K562 (cell line): ENCODE results near the gene ZKSCAN3. TPM values are rescaled to one million over a fixed set of nuclear protein-coding genes. Genes with fewer than 3 reads are reported as not detected.

Experiments used
- BCL6 ChIP-seq: fragments of 250-450 bp; sonication (Bioruptor Pico); IDR thresholded peaks from 2 replicates; pipeline ENCODE4 v1.4.0; 2020
- EP300 ChIP-seq: IDR thresholded peaks from 2 replicates; pipeline ENCODE4 v1.6.1; 2012; ENCODE audit warnings: low read length, improper control_type of control experiment
- FOXP1 ChIP-seq: sonication (generic); formaldehyde crosslinking; IDR thresholded peaks from 2 replicates; pipeline ENCODE4 v1.8.0; 2022; ENCODE audit warnings: mild to moderate bottlenecking, missing genetic modification reagents
- HMG20B ChIP-seq: fragments of 250-450 bp; sonication (Bioruptor Pico); IDR thresholded peaks from 2 replicates; pipeline ENCODE4 v1.5.0; 2021; ENCODE audit warnings: mild to moderate bottlenecking
- MBD2 ChIP-seq: sonication (generic); IDR thresholded peaks from 2 replicates; pipeline ENCODE4 v1.6.1; 2016; ENCODE audit warnings: low read depth, borderline replicate concordance
- MITF ChIP-seq: IDR thresholded peaks from 2 replicates; pipeline ENCODE4 v1.6.1; 2014; ENCODE audit warnings: antibody characterized with exemption
- PATZ1 ChIP-seq: fragments of 250-450 bp; sonication (Bioruptor Pico); IDR thresholded peaks from 2 replicates; pipeline ENCODE4 v1.5.0; 2020; ENCODE audit warnings: mild to moderate bottlenecking, borderline replicate concordance
- RBM14 ChIP-seq: fragments of 200-400 bp; formaldehyde crosslinking; IDR thresholded peaks from 2 replicates; pipeline ENCODE4 v1.6.1; 2018; ENCODE audit warnings: low read depth, mild to moderate bottlenecking, low read length, moderate library complexity, borderline replicate concordance; ENCODE audit not compliant: insufficient read depth
- SMAD3 ChIP-seq: fragments of 450-650 bp; formaldehyde crosslinking; conservative IDR thresholded peaks from 2 replicates; pipeline ENCODE4 v1.4.0; 2020; ENCODE audit warnings: mild to moderate bottlenecking
- SMC3 ChIP-seq: conservative IDR thresholded peaks from 2 replicates; pipeline ENCODE4 v1.6.1; 2011; ENCODE audit warnings: low read depth, low read length, improper control_type of control experiment; ENCODE audit not compliant: insufficient read depth
- SP1 ChIP-seq: sonication (generic); formaldehyde crosslinking; IDR thresholded peaks from 2 replicates; pipeline ENCODE4 v1.8.1; 2022; ENCODE audit warnings: mild to moderate bottlenecking, missing genetic modification reagents
- TAF15 ChIP-seq: fragments of 200-400 bp; formaldehyde crosslinking; IDR thresholded peaks from 2 replicates; pipeline ENCODE4 v1.6.1; 2017; ENCODE audit warnings: mild to moderate bottlenecking, low read depth, low read length, moderate library complexity
- TRIM24 ChIP-seq, 2 experiments: fragments of 450-650 bp; IDR thresholded peaks; 2 replicates each; pipeline ENCODE4 v1.6.1; 2016
- ZBTB26 ChIP-seq: fragments of 450-650 bp; formaldehyde crosslinking; IDR thresholded peaks from 2 replicates; pipeline ENCODE4 v1.4.0; 2022; ENCODE audit warnings: missing genetic modification characterization
- ZNF764 ChIP-seq: fragments of 250-450 bp; sonication (Bioruptor Pico); IDR thresholded peaks from 2 replicates; pipeline ENCODE4 v1.4.0; 2020; ENCODE audit warnings: low read depth, mild to moderate bottlenecking, moderate library complexity
- polyA plus RNA-seq, 8 experiments: library from polyadenylated mRNA; depleted of rRNA in 4 of 8; stranded (reverse) in 5 of 8; unstranded in 3 of 8; fragments of >200 nt; fragmentation: Nextera tagmentation in 2 of 8; fragmentation: Illumina TruSeq in 1 of 8; extraction: Ambion mirVana in 2 of 8; extraction: Trizol in 1 of 8; gene quantifications; 2 replicates each; pipeline versions ENCODE4 v1.2.1 to v1.2.3, GENCODE V29; 2011 to 2014; ENCODE audit warnings: inconsistent platforms in 1 of 8, missing spikeins in 1 of 8
- total RNA-seq, 7 experiments: library from RNA; depleted of rRNA in 6 of 7; stranded (reverse); fragments of >200 nt in 6 of 7; fragmentation: Illumina TruSeq in 2 of 7; extraction: Trizol in 2 of 7; gene quantifications; 2 replicates each; pipeline versions ENCODE4 v1.2.1 to v1.2.3, GENCODE V29; 2011 to 2021; ENCODE audit warnings: low replicate concordance in 1 of 7
- TF ChIP-seq, protein P1 (sequence below): sonication (generic); formaldehyde crosslinking; IDR thresholded peaks from 2 replicates; pipeline ENCODE4 v1.8.1; 2023; ENCODE audit warnings: missing genetic modification reagents, mild to moderate bottlenecking, borderline replicate concordance
- TF ChIP-seq, protein P2 (sequence below): sonication (generic); formaldehyde crosslinking; IDR thresholded peaks from 2 replicates; pipeline ENCODE4 v1.8.0; 2022; ENCODE audit warnings: missing genetic modification reagents, mild to moderate bottlenecking, moderate library complexity, borderline replicate concordance

ZKSCAN3 gene
- total and polyA plus RNA-seq, 9 of the 15 experiments (the other 6 are each of a cell fraction or from before 2014, with no cell fraction given) = 3.0 to 12.4 (median 10.2) TPM

- TF ChIP-seq SMC3 (peak; percentile 35), SMAD3 (CRISPR knock-in tag) (peak; percentile 54), BCL6 (CRISPR knock-in tag) (no peak), SP1 (CRISPR knock-in tag) (peak; percentile 92), PATZ1 (no peak), MITF (no peak), ZBTB26 (CRISPR knock-in tag) (no peak), TRIM24 (IDR thresholded peaks at IDR 0.05) (peak in 1 of 2 experiments; percentile 93; a peak in 2 of 4 replicates), RBM14 (no peak), EP300 (peak; percentile 74), ZNF764 (no peak), HMG20B (no peak), FOXP1 (peak; percentile 90; the same call in 1 of the 2 replicates), TAF15 (no peak), MBD2 (peak; percentile 81)
- TF ChIP-seq, protein P1, sequence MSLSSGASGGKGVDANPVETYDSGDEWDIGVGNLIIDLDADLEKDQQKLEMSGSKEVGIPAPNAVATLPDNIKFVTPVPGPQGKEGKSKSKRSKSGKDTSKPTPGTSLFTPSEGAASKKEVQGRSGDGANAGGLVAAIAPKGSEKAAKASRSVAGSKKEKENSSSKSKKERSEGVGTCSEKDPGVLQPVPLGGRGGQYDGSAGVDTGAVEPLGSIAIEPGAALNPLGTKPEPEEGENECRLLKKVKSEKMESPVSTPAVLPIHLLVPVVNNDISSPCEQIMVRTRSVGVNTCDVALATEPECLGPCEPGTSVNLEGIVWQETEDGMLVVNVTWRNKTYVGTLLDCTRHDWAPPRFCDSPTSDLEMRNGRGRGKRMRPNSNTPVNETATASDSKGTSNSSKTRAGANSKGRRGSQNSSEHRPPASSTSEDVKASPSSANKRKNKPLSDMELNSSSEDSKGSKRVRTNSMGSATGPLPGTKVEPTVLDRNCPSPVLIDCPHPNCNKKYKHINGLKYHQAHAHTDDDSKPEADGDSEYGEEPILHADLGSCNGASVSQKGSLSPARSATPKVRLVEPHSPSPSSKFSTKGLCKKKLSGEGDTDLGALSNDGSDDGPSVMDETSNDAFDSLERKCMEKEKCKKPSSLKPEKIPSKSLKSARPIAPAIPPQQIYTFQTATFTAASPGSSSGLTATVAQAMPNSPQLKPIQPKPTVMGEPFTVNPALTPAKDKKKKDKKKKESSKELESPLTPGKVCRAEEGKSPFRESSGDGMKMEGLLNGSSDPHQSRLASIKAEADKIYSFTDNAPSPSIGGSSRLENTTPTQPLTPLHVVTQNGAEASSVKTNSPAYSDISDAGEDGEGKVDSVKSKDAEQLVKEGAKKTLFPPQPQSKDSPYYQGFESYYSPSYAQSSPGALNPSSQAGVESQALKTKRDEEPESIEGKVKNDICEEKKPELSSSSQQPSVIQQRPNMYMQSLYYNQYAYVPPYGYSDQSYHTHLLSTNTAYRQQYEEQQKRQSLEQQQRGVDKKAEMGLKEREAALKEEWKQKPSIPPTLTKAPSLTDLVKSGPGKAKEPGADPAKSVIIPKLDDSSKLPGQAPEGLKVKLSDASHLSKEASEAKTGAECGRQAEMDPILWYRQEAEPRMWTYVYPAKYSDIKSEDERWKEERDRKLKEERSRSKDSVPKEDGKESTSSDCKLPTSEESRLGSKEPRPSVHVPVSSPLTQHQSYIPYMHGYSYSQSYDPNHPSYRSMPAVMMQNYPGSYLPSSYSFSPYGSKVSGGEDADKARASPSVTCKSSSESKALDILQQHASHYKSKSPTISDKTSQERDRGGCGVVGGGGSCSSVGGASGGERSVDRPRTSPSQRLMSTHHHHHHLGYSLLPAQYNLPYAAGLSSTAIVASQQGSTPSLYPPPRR = 0 out of 2 replicates have a peak, but pooled peaks have one; percentile 65
- TF ChIP-seq, protein P2, sequence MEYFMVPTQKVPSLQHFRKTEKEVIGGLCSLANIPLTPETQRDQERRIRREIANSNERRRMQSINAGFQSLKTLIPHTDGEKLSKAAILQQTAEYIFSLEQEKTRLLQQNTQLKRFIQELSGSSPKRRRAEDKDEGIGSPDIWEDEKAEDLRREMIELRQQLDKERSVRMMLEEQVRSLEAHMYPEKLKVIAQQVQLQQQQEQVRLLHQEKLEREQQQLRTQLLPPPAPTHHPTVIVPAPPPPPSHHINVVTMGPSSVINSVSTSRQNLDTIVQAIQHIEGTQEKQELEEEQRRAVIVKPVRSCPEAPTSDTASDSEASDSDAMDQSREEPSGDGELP (CRISPR knock-in tag) = peak; percentile 92
Observed at GRCh38 chr6:28399350-28400121, 49.8 kb downstream of the ZKSCAN3 start, which contains the start of gene ZSCAN12 (continued).
